Stomach (tissue), 9 donors: ENCODE measurements around the gene TTC27. TPM values are rescaled to one million over a fixed set of nuclear protein-coding genes. Genes with fewer than 3 reads are reported as not detected.
"Not testable (repeated sequence)": the region's sequence is repeated elsewhere in the genome, so short reads cannot be mapped to it uniquely, and the experiment has no call there.

Experiments
- DNase-seq, 2 donors: peaks; one replicate each; pipeline versions ENCODE4 v3.0.0 to v3.0.0-alpha.2; 2013 to 2019
- H3K27ac ChIP-seq, 5 donors: fragments of 200-600 bp in 4 of 5; sonication (generic) in 4 of 5; one replicate each; pipeline ENCODE4 v1.5.1; 2013 to 2019; ENCODE audit warnings: mild to moderate bottlenecking in 1 of 5, moderate library complexity in 1 of 5
- H3K27me3 ChIP-seq, 3 donors: fragments of 200-600 bp; sonication (generic); one replicate each; pipeline ENCODE4 v1.5.1; 2017 to 2019; ENCODE audit warnings: mixed run types in 1 of 3
- H3K36me3 ChIP-seq, 4 donors: fragments of 200-600 bp; sonication (generic); 1 replicate in 3 of 4; 2 replicates in 1 of 4; pipeline ENCODE4 v1.5.1; 2016 to 2019
- H3K4me1 ChIP-seq, 4 donors: fragments of 200-600 bp; sonication (generic); one replicate each; pipeline ENCODE4 v1.5.1; 2016 to 2019
- H3K4me3 ChIP-seq, 4 donors: fragments of 200-600 bp; sonication (generic) in 3 of 4; one replicate each; pipeline ENCODE4 v1.5.1; 2016 to 2019; ENCODE audit warnings: mild to moderate bottlenecking in 1 of 4
- H3K9me3 ChIP-seq, 4 donors: fragments of 200-600 bp; sonication (generic); one replicate each; pipeline ENCODE4 v1.5.1; 2016 to 2019
- EP300 ChIP-seq: sonication (generic); formaldehyde crosslinking; IDR thresholded peaks from one replicate; pipeline ENCODE4 v1.6.1; 2017; ENCODE audit warnings: antibody characterized with exemption
- POLR2A ChIP-seq, 4 donors: fragments of 450-650 bp; IDR thresholded peaks; one replicate each; pipeline ENCODE4 v1.6.1; 2016; ENCODE audit warnings: antibody characterized with exemption in 4 of 4, control low read depth in 2 of 4, mild to moderate bottlenecking in 1 of 4, moderate library complexity in 1 of 4
- POLR2AphosphoS5 ChIP-seq, 3 donors: sonication (generic); formaldehyde crosslinking; IDR thresholded peaks; one replicate each; pipeline ENCODE4 v1.6.1; 2016; ENCODE audit warnings: antibody characterized with exemption in 3 of 3
- WGBS, 5 donors: extraction: QIAGEN DNeasy Blood & Tissue Kit in 3 of 5; methylation state at CpG; one replicate each; pipeline versions ENCODE4 v1.1.5 to v1.1.7; 2013 to 2018; 5-methylcytosine and 5-hydroxymethylcytosine counted together
- intact Hi-C: fragments of 100-400 bp; cut with DNase I; formaldehyde crosslinking; loops from one replicate; pipeline ENCODE4 v1.15.1; 2023; ENCODE audit warnings: low total_unique reads
- polyA plus RNA-seq, 3 donors: library from polyadenylated mRNA; stranded (reverse); fragments of 200-250 nt; gene quantifications; one replicate each; pipeline ENCODE4 v1.2.3, GENCODE V29; 2013
- small RNA-seq, 4 donors: library from RNA; depleted of rRNA; stranded (forward); fragments of <200 nt; gene quantifications; one replicate each; pipeline ENCODE3, GENCODE V24; 2016
- total RNA-seq, 5 donors: library from RNA; depleted of rRNA; stranded (reverse); fragments of >200 nt; gene quantifications; one replicate each; pipeline versions ENCODE4 v1.1.0 to v1.2.3, GENCODE V29; 2014 to 2016
- TF ChIP-seq, protein P1 (sequence below), 7 experiments: fragments of 450-650 bp in 4 of 7; fragments of 200-600 bp in 3 of 7; sonication (generic) in 3 of 7; IDR thresholded peaks; one replicate each; pipeline ENCODE4 v1.5.1; 2016 to 2019; ENCODE audit warnings: antibody characterized with exemption in 7 of 7, control low read depth in 2 of 7, mild to moderate bottlenecking in 1 of 7
- donor health status: healthy with polysubstance abuse.
- donor health status: Bipolar disorder and iron deficiency.
- donor health status: healthy.

The TTC27 gene
- total and polyA plus RNA-seq, 8 donors = 3.8 to 22.2 (median 5.9) TPM

DNA sequence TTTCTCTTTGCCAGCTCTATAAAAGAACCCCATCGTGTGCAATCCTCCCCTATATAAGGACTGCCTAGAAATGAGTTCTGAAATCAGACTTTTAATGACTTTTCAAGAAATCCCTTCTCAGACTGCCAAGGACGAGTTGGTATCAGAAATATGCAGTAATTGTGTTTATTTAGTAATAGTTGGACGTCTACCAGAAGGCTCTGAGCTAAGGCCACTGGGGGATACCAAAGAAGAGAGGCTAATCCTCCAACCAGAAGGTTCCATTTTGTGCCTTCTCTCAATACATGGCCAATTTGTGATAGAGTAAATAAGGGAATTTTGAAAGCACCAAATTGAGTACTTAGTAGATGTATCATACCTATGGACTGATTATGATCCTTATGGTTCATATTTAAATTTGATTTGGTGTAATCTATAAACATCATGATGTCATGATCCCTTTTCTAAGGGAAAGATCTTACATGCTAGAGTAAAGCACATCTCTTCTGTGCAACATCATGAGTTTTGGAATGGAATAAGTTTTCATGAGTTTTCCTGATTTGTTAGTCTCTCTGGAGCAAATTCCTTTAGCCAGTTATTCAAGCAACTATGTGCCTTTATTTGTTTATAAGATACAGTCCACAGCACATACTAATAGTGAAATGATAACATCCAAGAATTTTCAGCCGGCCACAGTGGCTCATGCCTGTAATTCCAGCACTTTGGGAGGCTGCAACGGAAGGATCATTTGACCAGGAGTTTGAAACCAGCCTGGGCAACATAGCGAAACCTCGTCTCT is 236.7 kb downstream of the TTC27 start:
- Histone ChIP-seq H3K27me3 (no peaks in the 10 kb centered on the region), H3K27ac (peak overlapping the region in 2 of 5 donors; percentile 5 to 42), H3K9me3 (no peaks in the 10 kb centered on the region), H3K36me3 (no peaks in the 10 kb centered on the region), H3K4me3 (no peak overlapping the region), H3K4me1 (peaks cover 0 to 15% (median 6%) of the 10 kb centered on the region in 4 donors)
- peak in 1 of 2 donors; percentile 30 for DNase-seq
- 46 to 54% (median 52%) methylated on average over 7 of the region's 7 CpGs for WGBS, 5 donors
- intact Hi-C loops = no loop called here
- TF ChIP-seq, protein P1, sequence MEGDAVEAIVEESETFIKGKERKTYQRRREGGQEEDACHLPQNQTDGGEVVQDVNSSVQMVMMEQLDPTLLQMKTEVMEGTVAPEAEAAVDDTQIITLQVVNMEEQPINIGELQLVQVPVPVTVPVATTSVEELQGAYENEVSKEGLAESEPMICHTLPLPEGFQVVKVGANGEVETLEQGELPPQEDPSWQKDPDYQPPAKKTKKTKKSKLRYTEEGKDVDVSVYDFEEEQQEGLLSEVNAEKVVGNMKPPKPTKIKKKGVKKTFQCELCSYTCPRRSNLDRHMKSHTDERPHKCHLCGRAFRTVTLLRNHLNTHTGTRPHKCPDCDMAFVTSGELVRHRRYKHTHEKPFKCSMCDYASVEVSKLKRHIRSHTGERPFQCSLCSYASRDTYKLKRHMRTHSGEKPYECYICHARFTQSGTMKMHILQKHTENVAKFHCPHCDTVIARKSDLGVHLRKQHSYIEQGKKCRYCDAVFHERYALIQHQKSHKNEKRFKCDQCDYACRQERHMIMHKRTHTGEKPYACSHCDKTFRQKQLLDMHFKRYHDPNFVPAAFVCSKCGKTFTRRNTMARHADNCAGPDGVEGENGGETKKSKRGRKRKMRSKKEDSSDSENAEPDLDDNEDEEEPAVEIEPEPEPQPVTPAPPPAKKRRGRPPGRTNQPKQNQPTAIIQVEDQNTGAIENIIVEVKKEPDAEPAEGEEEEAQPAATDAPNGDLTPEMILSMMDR (IDR thresholded peaks at IDR 0.05) = no peak
- no peak for TF ChIP-seq POLR2A (IDR thresholded peaks at IDR 0.05)
- no peak for TF ChIP-seq EP300

DNA sequence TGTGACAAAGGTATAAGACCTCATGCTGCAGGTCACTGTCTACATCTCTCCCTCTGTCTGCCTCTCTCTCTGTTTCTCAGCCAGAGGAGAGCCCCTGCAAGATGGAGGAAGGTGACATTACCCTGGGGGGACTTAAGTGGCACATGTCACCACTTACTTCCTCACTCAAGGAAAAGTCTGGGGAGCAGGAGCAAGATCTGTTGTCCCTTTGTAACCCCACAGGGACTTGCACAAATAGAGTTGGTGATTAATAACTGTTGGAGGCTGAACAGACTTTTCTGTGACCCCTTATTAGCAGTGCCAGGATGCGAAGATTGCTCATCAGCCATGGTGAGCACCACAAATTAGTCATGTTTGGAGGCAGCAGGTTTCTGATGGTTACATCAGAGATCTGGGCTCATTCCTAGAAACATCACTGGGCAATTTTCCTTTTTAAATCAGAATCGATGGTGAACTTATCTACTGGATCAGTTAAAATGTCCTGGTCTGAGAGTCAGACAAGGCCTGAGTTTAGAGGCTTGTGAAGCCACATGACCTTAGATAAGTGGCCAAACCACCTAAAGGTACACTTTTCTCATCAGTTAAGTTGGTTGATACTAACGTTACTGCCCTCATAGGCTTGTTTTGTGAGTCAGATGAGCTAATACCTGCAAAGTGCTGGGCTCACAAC is 237.7 kb downstream of the TTC27 start:
- 41 to 63% (median 52%) methylated on average over 3 of the region's 3 CpGs for WGBS, 5 donors
- no peak for DNase-seq
- Histone ChIP-seq H3K4me3 (no peak overlapping the region), H3K4me1 (peaks cover 0 to 15% (median 6%) of the 10 kb centered on the region in 4 donors), H3K9me3 (no peaks in the 10 kb centered on the region), H3K27ac (peak overlapping the region in 3 of 5 donors; percentile 5 to 42 (median 38)), H3K36me3 (no peaks in the 10 kb centered on the region), H3K27me3 (no peaks in the 10 kb centered on the region)
- TF ChIP-seq EP300 = no peak
- TF ChIP-seq POLR2A (IDR thresholded peaks at IDR 0.05) = no peak
- TF ChIP-seq, protein P1 (IDR thresholded peaks at IDR 0.05) = no peak
- TF ChIP-seq POLR2AphosphoS5 (IDR thresholded peaks at IDR 0.05) = no peak
- intact Hi-C loops = no loop called here

DNA sequence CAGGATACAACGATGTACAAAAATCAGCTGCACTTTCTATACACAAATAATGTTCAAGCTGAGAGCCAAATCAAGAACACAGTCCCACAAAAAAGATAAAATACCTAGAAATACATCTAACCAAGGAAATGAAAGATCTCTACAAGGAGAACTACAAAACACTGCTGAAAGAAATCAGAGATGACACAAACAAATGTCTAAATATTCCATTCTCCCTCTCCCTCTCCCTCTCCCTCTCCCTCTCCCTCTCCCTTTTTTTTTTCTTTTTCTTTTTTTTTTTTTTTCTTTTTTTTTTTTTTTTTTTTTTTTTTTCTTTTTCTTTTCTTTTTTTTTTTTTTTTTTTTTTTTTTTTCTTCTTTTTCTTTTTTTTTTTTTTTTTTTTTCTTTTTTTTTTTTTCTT is 238.6 kb downstream of the TTC27 start:
- H3K36me3 ChIP-seq, DNase-seq, H3K27me3 ChIP-seq, intact Hi-C loops, H3K9me3 ChIP-seq, H3K4me3 ChIP-seq, H3K27ac ChIP-seq: not testable (repeated sequence)
- 77 to 91% (median 86%) methylated on average over 1 of the region's 1 CpG for WGBS, 5 donors
- peaks cover 0 to 15% (median 6%) of the 10 kb centered on the region in 4 donors for H3K4me1 ChIP-seq

Small RNAs within 50 kb of the gene (small RNA-seq; reads per million reads assigned to genes)
- gene MIR4765 = 0 reads per million in 4 donors
